H9 (cell line): ENCODE data around the gene BICRAL. TPM values are rescaled to one million over a fixed set of nuclear protein-coding genes. Genes with fewer than 3 reads are reported as not detected.
A peak's percentile ranks its signal among the peaks of the same experiment; 100 is the strongest.
"Not testable (repeated sequence)": the region's sequence is repeated elsewhere in the genome, so short reads cannot be mapped to it uniquely, and the experiment has no call there.

Experiments used
- DNase-seq: peaks from one replicate; pipeline ENCODE4 v3.0.0-alpha.2; 2017
- H2AFZ ChIP-seq: one replicate; pipeline ENCODE4 v1.6.1; 2013; ENCODE audit warnings: mild to moderate bottlenecking, low read length, control low read depth, moderate library complexity
- H2AK5ac ChIP-seq: 2 replicates; pipeline ENCODE4 v1.6.1; 2013; ENCODE audit warnings: low read length, control low read depth, mixed read lengths; ENCODE audit not compliant: insufficient read length
- H2BK120ac ChIP-seq: one replicate; pipeline ENCODE4 v1.6.1; 2013; ENCODE audit warnings: low read depth, mild to moderate bottlenecking, low read length, control low read depth, inconsistent platforms; ENCODE audit not compliant: poor library complexity, severe bottlenecking
- H2BK12ac ChIP-seq: 2 replicates; pipeline ENCODE4 v1.6.1; 2013; ENCODE audit warnings: low read length, control low read depth, mixed read lengths, low read depth; ENCODE audit not compliant: insufficient read length
- H2BK15ac ChIP-seq: 2 replicates; pipeline ENCODE4 v1.6.1; 2013; ENCODE audit warnings: low read depth, low read length, control low read depth
- H2BK20ac ChIP-seq: one replicate; pipeline ENCODE4 v1.6.1; 2013; ENCODE audit warnings: low read depth, mild to moderate bottlenecking, low read length, control low read depth, inconsistent platforms; ENCODE audit not compliant: poor library complexity, severe bottlenecking
- H2BK5ac ChIP-seq: 2 replicates; pipeline ENCODE4 v1.6.1; 2013; ENCODE audit warnings: low read length, control low read depth, mixed read lengths; ENCODE audit not compliant: insufficient read length
- H3K14ac ChIP-seq: 2 replicates; pipeline ENCODE4 v1.6.1; 2013; ENCODE audit warnings: low read length, control low read depth; ENCODE audit not compliant: insufficient read depth
- H3K18ac ChIP-seq: 2 replicates; pipeline ENCODE4 v1.6.1; 2013; ENCODE audit warnings: low read depth, mild to moderate bottlenecking, mixed read lengths, low read length, control low read depth; ENCODE audit not compliant: insufficient read length
- H3K23ac ChIP-seq: 2 replicates; pipeline ENCODE4 v1.6.1; 2013; ENCODE audit warnings: low read length, control low read depth, mixed read lengths, low read depth; ENCODE audit not compliant: insufficient read length
- H3K23me2 ChIP-seq: 2 replicates; pipeline ENCODE4 v1.6.1; 2013; ENCODE audit warnings: low read depth, mild to moderate bottlenecking, mixed read lengths, low read length, control low read depth; ENCODE audit not compliant: insufficient read length, poor library complexity, severe bottlenecking
- H3K27ac ChIP-seq: 2 replicates; pipeline ENCODE4 v1.5.1; 2013; ENCODE audit warnings: low read length, control low read depth, mixed read lengths, low read depth; ENCODE audit not compliant: insufficient read length
- H3K27me3 ChIP-seq: 2 replicates; pipeline ENCODE4 v1.6.1; 2013; ENCODE audit warnings: low read length, control low read depth, inconsistent platforms; ENCODE audit not compliant: insufficient read depth
- H3K4ac ChIP-seq: 2 replicates; pipeline ENCODE4 v1.6.1; 2013; ENCODE audit warnings: low read depth, mild to moderate bottlenecking, control low read depth, inconsistent platforms, low read length, moderate library complexity
- H3K4me1 ChIP-seq: 2 replicates; pipeline ENCODE4 v1.6.1; 2013; ENCODE audit warnings: low read length, control low read depth, inconsistent platforms; ENCODE audit not compliant: insufficient read depth
- H3K4me2 ChIP-seq: 2 replicates; pipeline ENCODE4 v1.6.1; 2013; ENCODE audit warnings: low read length, control low read depth, mixed read lengths; ENCODE audit not compliant: insufficient read length, insufficient read depth
- H3K56ac ChIP-seq: 2 replicates; pipeline ENCODE4 v1.6.1; 2013; ENCODE audit warnings: low read depth, mild to moderate bottlenecking, mixed read lengths, low read length, control low read depth; ENCODE audit not compliant: insufficient read length
- H3K79me1 ChIP-seq: 2 replicates; pipeline ENCODE4 v1.6.1; 2013; ENCODE audit warnings: low read depth, mild to moderate bottlenecking, moderate library complexity, low read length, control low read depth, inconsistent platforms; ENCODE audit not compliant: insufficient read depth, poor library complexity, severe bottlenecking
- H3K79me2 ChIP-seq: 2 replicates; pipeline ENCODE4 v1.6.1; 2013; ENCODE audit warnings: low read length, control low read depth, inconsistent platforms; ENCODE audit not compliant: insufficient read depth
- H3K9ac ChIP-seq: 2 replicates; pipeline ENCODE4 v1.6.1; 2013; ENCODE audit warnings: low read length, control low read depth, mixed read lengths; ENCODE audit not compliant: insufficient read length; ENCODE audit errors: extremely low read depth
- H3K9me3 ChIP-seq: one replicate; pipeline ENCODE4 v1.6.1; 2013; ENCODE audit warnings: low read depth, low read length, inconsistent platforms; ENCODE audit not compliant: control insufficient read depth
- H3T11ph ChIP-seq: one replicate; pipeline ENCODE4 v1.6.1; 2013; ENCODE audit warnings: mild to moderate bottlenecking, low read length, control low read depth, inconsistent platforms
- H4K20me1 ChIP-seq: one replicate; pipeline ENCODE4 v1.6.1; 2013; ENCODE audit not compliant: control insufficient read depth, insufficient read length, insufficient read depth
- H4K5ac ChIP-seq: 2 replicates; pipeline ENCODE4 v1.6.1; 2013; ENCODE audit warnings: low read depth, mild to moderate bottlenecking, mixed read lengths, low read length, control low read depth; ENCODE audit not compliant: insufficient read length
- H4K8ac ChIP-seq: replicated peaks from 2 replicates; pipeline ENCODE4 v1.6.1; 2013; ENCODE audit warnings: low read length, control low read depth, mixed read lengths, low read depth; ENCODE audit not compliant: insufficient read length
- H4K91ac ChIP-seq: 2 replicates; pipeline ENCODE4 v1.6.1; 2013; ENCODE audit warnings: low read depth, mild to moderate bottlenecking, moderate library complexity, mixed read lengths, low read length, control low read depth; ENCODE audit not compliant: insufficient read length
- H3K27ac Mint-ChIP-seq, 3 experiments: 2 replicates in 2 of 3; 3 replicates in 1 of 3; pipeline ENCODE4 v1.8.0; 2020 to 2021; ENCODE audit warnings: mixed read lengths in 3 of 3, mild to moderate bottlenecking in 1 of 3, moderate library complexity in 1 of 3
- H3K27me3 Mint-ChIP-seq: 2 replicates; pipeline ENCODE4 v1.8.0; 2021; ENCODE audit warnings: low read depth, mild to moderate bottlenecking, moderate library complexity, mixed read lengths
- H3K36me3 Mint-ChIP-seq, 3 experiments: 2 replicates in 2 of 3; 3 replicates in 1 of 3; pipeline ENCODE4 v1.8.0; 2020 to 2021; ENCODE audit warnings: low read depth in 3 of 3, mixed read lengths in 3 of 3; ENCODE audit not compliant: insufficient read depth in 1 of 3
- H3K4me1 Mint-ChIP-seq, 2 experiments: 2 replicates each; pipeline ENCODE4 v1.8.0; 2020; ENCODE audit warnings: mixed read lengths in 2 of 2
- H3K4me3 Mint-ChIP-seq, 2 experiments: 2 replicates in 1 of 2; 3 replicates in 1 of 2; pipeline ENCODE4 v1.8.0; 2020 to 2021; ENCODE audit warnings: mild to moderate bottlenecking in 2 of 2, mixed read lengths in 2 of 2, moderate library complexity in 1 of 2
- H3K9me3 Mint-ChIP-seq, 2 experiments: 2 replicates in 1 of 2; 3 replicates in 1 of 2; pipeline ENCODE4 v1.8.0; 2020; ENCODE audit warnings: mild to moderate bottlenecking in 2 of 2, mixed read lengths in 2 of 2, moderate library complexity in 1 of 2
- CTCF ChIP-seq: fragments of 200-600 bp; sonication (generic); conservative IDR thresholded peaks from 3 replicates; pipeline ENCODE4 v1.8.0; 2021; ENCODE audit warnings: antibody characterized with exemption, mild to moderate bottlenecking
- WGBS: extraction: QIAGEN DNeasy Blood & Tissue Kit; methylation state at CpG from one replicate; pipeline ENCODE4 v1.1.7; 2013; ENCODE audit warnings: missing lambda C conversion rate, low lambda C conversion rate, mixed read lengths; ENCODE audit not compliant: insufficient read length; ENCODE audit errors: extremely low coverage; 5-methylcytosine and 5-hydroxymethylcytosine counted together
- total RNA-seq: library from RNA; stranded (reverse); gene quantifications from 2 replicates; pipeline ENCODE4 v1.2.1, GENCODE V29; 2021

BICRAL gene
- total RNA-seq, 1 experiment from 2014 or later, result 9.8 TPM

- no peaks in the 10 kb centered on the region for H3K36me3 Mint-ChIP-seq
- H3T11ph ChIP-seq, result no peak overlapping the region
Observed at GRCh38 chr6:42813906-42814444, 32.1 kb downstream of the BICRAL start.

DNA sequence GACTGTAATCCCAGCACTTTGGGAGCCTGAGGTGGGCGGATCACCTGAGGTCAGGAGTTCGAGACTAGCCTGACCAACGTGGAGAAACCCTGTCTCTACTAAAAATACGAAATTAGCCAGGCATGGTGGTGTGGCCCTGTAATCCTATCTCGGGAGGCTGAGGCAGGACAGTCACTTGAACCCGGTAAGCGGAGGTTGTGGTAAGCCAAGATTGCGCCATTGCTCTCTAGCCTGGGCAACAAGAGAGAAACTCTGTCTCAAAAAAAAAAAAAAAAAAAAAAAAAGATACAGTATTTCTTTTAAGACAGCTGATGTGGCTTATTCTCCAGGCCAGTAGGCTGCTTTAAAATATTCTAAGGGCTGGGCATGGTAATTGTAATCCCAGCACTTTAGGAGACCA is 33.9 kb downstream of the BICRAL start:
- not testable (repeated sequence) for H3K56ac ChIP-seq, H3K9me3 Mint-ChIP-seq, H3K23ac ChIP-seq, H3K79me1 ChIP-seq, H3K27me3 Mint-ChIP-seq, H3K23me2 ChIP-seq, H4K8ac ChIP-seq, H2BK120ac ChIP-seq, H3K79me2 ChIP-seq, H2AFZ ChIP-seq, H3K9ac ChIP-seq, H3K18ac ChIP-seq, H2BK15ac ChIP-seq, H4K20me1 ChIP-seq, H3K4me1 ChIP-seq, H3K4me3 Mint-ChIP-seq, H4K5ac ChIP-seq, H3K14ac ChIP-seq, H3K27me3 ChIP-seq, H3K27ac ChIP-seq, H2BK20ac ChIP-seq, H3K4me2 ChIP-seq, H2AK5ac ChIP-seq, H2BK5ac ChIP-seq, H3K27ac Mint-ChIP-seq, H3T11ph ChIP-seq, H4K91ac ChIP-seq, H3K9me3 ChIP-seq, H3K4ac ChIP-seq, DNase-seq, H3K36me3 Mint-ChIP-seq, H2BK12ac ChIP-seq
- H3K4me1 Mint-ChIP-seq, result peaks cover 25 to 26% of the 10 kb centered on the region in 2 experiments
- no CpG with 5 or more reads among the region's 8 CpGs for whole genome bisulfite sequencing

More at GRCh38 chr6:42813906-42814444, 32.1 kb downstream of the BICRAL start:
- no peak overlapping the region for H2BK12ac ChIP-seq
- no peak overlapping the region for H2BK15ac ChIP-seq
- H4K20me1 ChIP-seq, result no peaks in the 10 kb centered on the region
- DNase-seq, result no peak
- H2BK120ac ChIP-seq, result no peak overlapping the region
- H3K4me2 ChIP-seq, result no peak overlapping the region
- H3K27me3 ChIP-seq, result no peaks in the 10 kb centered on the region
- peaks cover 10% of the 10 kb centered on the region in 2 experiments for H3K4me1 Mint-ChIP-seq
- no peak overlapping the region for H3K9ac ChIP-seq
- no peak overlapping the region for H3K23ac ChIP-seq
- H3K56ac ChIP-seq, result no peak overlapping the region
- no peaks in the 10 kb centered on the region for H3K9me3 ChIP-seq
- H2AK5ac ChIP-seq, result no peak overlapping the region
- no peak overlapping the region for H4K91ac ChIP-seq
- no peak overlapping the region for H2AFZ ChIP-seq
- no peaks in the 10 kb centered on the region for H3K4me1 ChIP-seq
- H2BK5ac ChIP-seq, result no peak overlapping the region
- H3K27ac ChIP-seq, result no peak overlapping the region
- H3K23me2 ChIP-seq, result no peaks in the 10 kb centered on the region
- peak overlapping the region in 1 of 3 experiments; percentile 82; a peak in 1 of 7 replicates for H3K27ac Mint-ChIP-seq
- no peak overlapping the region for H3K14ac ChIP-seq
- H3K79me1 ChIP-seq, result no peaks in the 10 kb centered on the region
- H2BK20ac ChIP-seq, result no peak overlapping the region
- no peak overlapping the region for H3K4me3 Mint-ChIP-seq
- TF ChIP-seq CTCF, result no peak
- no peak overlapping the region for H3K18ac ChIP-seq
- H3K9me3 Mint-ChIP-seq, result no peaks in the 10 kb centered on the region
- H3K79me2 ChIP-seq, result no peaks in the 10 kb centered on the region
- no peak overlapping the region for H3K4ac ChIP-seq
- H4K8ac ChIP-seq, result no peak overlapping the region
- no peak overlapping the region for H4K5ac ChIP-seq
- no peaks in the 10 kb centered on the region for H3K27me3 Mint-ChIP-seq
- no CpG with 5 or more reads among the region's 5 CpGs for WGBS
